ENCODE data around the gene CPNE6. TPM values are rescaled to one million over a fixed set of nuclear protein-coding genes. Genes with fewer than 3 reads are reported as not detected.

The CPNE6 gene
- total and polyA plus RNA-seq, 2 of the 13 experiments (the other 11 are each of a cell fraction or from before 2014, with no cell fraction given) = not detected

DNA sequence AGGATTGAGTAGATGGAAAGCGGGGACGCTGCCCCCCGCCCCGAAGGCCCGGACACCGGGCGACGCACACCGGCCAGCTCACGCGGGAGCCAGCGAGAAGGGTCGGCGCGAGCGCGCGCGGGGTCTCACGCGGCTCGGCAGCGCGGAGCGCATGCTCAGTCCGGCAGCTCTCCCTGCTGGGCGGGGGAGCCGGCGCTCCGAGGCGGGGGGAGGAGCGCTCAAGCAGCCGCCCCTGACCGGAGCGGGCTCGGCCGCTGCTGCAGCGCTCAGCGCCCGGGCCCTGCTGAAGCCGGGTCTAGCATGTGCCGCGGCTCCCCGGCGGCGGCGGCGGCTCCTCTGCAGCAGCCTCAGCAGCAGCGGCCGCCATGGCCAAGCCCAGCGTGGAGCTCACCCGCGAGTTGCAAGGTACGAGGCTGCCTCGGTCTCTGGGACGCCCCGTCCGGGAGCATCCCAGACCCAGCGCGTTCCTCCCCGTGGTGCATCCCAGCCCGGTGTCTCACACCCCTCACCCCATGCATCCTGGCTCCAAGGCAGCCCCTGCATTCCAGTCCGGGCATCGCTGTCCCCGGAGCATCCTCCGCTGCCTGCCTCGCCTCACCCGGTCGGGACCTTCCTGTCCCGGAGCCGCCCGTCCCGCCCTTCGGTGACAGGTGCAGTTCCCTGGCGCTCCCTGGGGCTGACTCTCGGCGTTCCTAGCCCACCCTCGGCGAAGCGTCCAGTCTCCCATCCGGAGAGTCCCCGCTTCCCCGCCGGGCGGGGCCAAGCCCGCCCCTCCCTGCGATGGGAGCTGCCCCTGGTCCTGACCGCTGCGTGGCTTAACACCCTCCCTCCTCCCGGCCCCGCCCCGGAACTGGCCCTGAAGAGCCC is 19.3 kb upstream of the CPNE6 start, which contains the start of gene CARMIL3 (continued):
- TF ChIP-seq, protein P1, sequence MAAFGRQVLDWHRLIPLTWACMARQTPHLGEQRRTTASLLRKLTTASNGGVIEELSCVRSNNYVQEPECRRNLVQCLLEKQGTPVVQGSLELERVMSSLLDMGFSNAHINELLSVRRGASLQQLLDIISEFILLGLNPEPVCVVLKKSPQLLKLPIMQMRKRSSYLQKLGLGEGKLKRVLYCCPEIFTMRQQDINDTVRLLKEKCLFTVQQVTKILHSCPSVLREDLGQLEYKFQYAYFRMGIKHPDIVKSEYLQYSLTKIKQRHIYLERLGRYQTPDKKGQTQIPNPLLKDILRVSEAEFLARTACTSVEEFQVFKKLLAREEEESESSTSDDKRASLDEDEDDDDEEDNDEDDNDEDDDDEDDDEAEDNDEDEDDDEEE (CRISPR knock-in tag; IDR thresholded peaks at IDR 0.05) = no peak; the same call in 1 of the 2 replicates
- TF ChIP-seq POGZ (CRISPR knock-in tag; IDR thresholded peaks at IDR 0.05) (peak; percentile 21), MBNL3 (CRISPR knock-in tag; conservative IDR thresholded peaks at IDR 0.05) (0 out of 2 replicates have a peak, but pooled peaks have one; percentile 11), ZNF777 (CRISPR knock-in tag; IDR thresholded peaks at IDR 0.05) (peak; percentile 99), ARNT (IDR thresholded peaks at IDR 0.05) (no peak), SIN3A (IDR thresholded peaks at IDR 0.05; ENCODE audit: borderline replicate concordance, low read depth, low read length) (peak; percentile 92; the same call in 1 of the 2 replicates), ZNF720 (CRISPR knock-in tag; IDR thresholded peaks at IDR 0.05) (no peak), NCOA1 (CRISPR knock-in tag; IDR thresholded peaks at IDR 0.05) (no peak; the same call in 1 of the 2 replicates), ZNF282 (IDR thresholded peaks at IDR 0.05; ENCODE audit: partially characterized antibody) (no peak), ZNF879 (CRISPR knock-in tag; IDR thresholded peaks at IDR 0.05) (no peak), AGO2 (optimal IDR thresholded peaks at IDR 0.05; ENCODE audit: low read depth, low read length) (no peak), RXRA (CRISPR knock-in tag; IDR thresholded peaks at IDR 0.05) (peak; percentile 79), ZNF317 (CRISPR knock-in tag; IDR thresholded peaks at IDR 0.05) (peak; percentile 76; the same call in 1 of the 2 replicates), NBN (conservative IDR thresholded peaks at IDR 0.05) (no peak), ZNF75D (CRISPR knock-in tag; IDR thresholded peaks at IDR 0.05; ENCODE audit: borderline replicate concordance) (peak; percentile 92; the same call in 1 of the 2 replicates), MEIS2 (CRISPR knock-in tag; IDR thresholded peaks at IDR 0.05) (peak; percentile 60), MAFG (CRISPR knock-in tag; IDR thresholded peaks at IDR 0.05) (no peak), ZNF432 (CRISPR knock-in tag; IDR thresholded peaks at IDR 0.05; ENCODE audit: borderline replicate concordance) (no peak; the same call in 1 of the 2 replicates), ZNF501 (CRISPR knock-in tag; IDR thresholded peaks at IDR 0.05) (peak; percentile 77; the same call in 1 of the 2 replicates), XRCC5 (optimal IDR thresholded peaks at IDR 0.05; ENCODE audit: low read length) (peak; percentile 71), RARG (CRISPR knock-in tag; IDR thresholded peaks at IDR 0.05; ENCODE audit: low read depth) (no peak)
- TF ChIP-seq, protein P2, sequence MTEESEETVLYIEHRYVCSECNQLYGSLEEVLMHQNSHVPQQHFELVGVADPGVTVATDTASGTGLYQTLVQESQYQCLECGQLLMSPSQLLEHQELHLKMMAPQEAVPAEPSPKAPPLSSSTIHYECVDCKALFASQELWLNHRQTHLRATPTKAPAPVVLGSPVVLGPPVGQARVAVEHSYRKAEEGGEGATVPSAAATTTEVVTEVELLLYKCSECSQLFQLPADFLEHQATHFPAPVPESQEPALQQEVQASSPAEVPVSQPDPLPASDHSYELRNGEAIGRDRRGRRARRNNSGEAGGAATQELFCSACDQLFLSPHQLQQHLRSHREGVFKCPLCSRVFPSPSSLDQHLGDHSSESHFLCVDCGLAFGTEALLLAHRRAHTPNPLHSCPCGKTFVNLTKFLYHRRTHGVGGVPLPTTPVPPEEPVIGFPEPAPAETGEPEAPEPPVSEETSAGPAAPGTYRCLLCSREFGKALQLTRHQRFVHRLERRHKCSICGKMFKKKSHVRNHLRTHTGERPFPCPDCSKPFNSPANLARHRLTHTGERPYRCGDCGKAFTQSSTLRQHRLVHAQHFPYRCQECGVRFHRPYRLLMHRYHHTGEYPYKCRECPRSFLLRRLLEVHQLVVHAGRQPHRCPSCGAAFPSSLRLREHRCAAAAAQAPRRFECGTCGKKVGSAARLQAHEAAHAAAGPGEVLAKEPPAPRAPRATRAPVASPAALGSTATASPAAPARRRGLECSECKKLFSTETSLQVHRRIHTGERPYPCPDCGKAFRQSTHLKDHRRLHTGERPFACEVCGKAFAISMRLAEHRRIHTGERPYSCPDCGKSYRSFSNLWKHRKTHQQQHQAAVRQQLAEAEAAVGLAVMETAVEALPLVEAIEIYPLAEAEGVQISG (CRISPR knock-in tag; IDR thresholded peaks at IDR 0.05) = peak; percentile 82
- TF ChIP-seq, protein P3, sequence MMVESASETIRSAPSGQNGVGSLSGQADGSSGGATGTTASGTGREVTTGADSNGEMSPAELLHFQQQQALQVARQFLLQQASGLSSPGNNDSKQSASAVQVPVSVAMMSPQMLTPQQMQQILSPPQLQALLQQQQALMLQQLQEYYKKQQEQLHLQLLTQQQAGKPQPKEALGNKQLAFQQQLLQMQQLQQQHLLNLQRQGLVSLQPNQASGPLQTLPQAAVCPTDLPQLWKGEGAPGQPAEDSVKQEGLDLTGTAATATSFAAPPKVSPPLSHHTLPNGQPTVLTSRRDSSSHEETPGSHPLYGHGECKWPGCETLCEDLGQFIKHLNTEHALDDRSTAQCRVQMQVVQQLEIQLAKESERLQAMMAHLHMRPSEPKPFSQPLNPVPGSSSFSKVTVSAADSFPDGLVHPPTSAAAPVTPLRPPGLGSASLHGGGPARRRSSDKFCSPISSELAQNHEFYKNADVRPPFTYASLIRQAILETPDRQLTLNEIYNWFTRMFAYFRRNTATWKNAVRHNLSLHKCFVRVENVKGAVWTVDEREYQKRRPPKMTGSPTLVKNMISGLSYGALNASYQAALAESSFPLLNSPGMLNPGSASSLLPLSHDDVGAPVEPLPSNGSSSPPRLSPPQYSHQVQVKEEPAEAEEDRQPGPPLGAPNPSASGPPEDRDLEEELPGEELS (CRISPR knock-in tag; IDR thresholded peaks at IDR 0.05) = 0 out of 2 replicates have a peak, but pooled peaks have one; percentile 33
- TF ChIP-seq, protein P4, sequence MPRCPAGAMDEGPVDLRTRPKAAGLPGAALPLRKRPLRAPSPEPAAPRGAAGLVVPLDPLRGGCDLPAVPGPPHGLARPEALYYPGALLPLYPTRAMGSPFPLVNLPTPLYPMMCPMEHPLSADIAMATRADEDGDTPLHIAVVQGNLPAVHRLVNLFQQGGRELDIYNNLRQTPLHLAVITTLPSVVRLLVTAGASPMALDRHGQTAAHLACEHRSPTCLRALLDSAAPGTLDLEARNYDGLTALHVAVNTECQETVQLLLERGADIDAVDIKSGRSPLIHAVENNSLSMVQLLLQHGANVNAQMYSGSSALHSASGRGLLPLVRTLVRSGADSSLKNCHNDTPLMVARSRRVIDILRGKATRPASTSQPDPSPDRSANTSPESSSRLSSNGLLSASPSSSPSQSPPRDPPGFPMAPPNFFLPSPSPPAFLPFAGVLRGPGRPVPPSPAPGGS (CRISPR knock-in tag; IDR thresholded peaks at IDR 0.05) = peak; percentile 93

Measured in HepG2 (cell line).